HG03342 (cell line): ENCODE results near the gene KLHDC8B.
"Not testable (repeated sequence)": the region's sequence is repeated elsewhere in the genome, so short reads cannot be mapped to it uniquely, and the experiment has no call there.

Experiments used
- ATAC-seq: cut with Tn5 transposase; IDR thresholded peaks from one replicate; pipeline ENCODE4 v1.9.1; 2021; ENCODE audit warnings: mild to moderate bottlenecking, moderate library complexity; ENCODE audit not compliant: unreplicated experiment

The KLHDC8B gene

DNA sequence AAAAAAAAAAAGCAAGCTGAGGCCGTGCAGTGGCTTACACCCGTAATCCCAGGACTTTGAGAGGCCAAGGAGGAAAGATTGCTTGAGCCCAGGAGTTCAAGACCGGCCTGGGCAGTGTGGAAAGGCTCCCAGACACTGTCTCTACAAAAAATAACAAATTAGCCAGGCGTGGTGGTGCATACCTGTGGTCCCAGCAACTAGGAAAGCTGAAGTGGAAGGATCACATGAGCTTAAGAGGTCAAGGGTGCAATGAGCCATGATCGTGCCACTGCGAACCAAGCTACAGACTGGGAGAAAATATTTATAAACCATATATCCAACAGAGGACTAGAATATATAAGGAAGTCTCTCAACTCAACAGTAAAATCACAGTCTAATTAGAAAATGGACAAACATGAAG, 10.0 kb downstream of the KLHDC8B start:
- no peak for ATAC-seq

DNA sequence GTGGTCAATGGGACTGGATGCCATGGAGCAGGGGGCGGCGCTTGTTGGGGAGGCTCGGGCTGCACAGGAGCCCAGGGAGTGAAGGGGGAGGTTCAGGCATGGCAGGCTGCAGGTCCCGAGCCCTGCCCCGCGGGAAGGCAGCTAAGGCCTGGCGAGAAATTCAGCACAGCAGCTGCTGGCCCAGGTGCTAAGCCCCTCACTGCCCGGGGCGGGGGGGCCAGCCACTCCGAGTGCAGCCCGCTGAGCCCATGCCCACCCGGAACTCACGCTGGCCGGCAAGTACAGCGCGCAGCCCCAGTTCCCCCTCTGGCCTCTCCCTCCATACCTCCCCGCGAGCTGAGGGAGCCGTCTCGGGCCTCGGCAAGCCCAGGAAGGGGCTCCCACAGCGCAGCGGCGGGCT, 11.3 kb downstream of the KLHDC8B start:
- no peak for ATAC-seq

DNA sequence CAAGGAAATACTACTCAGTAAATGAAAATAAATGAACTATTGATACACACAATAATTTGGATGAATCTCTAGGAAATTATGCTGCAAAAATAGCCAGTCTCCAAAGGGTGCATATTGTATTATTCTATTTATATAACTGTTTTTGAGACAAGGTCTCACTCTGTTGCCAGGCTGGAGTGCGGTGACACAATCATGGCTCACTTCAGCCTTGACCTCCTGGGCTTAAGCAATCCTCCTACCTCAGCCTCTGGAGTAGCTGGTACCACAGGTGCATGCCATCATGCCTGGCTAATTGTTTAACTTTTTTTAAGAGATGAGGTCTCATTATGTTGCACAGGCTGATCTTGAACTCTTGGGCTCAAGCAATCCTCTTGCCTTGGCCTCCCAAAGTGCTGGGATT, 12.5 kb downstream of the KLHDC8B start:
- no peak for ATAC-seq

DNA sequence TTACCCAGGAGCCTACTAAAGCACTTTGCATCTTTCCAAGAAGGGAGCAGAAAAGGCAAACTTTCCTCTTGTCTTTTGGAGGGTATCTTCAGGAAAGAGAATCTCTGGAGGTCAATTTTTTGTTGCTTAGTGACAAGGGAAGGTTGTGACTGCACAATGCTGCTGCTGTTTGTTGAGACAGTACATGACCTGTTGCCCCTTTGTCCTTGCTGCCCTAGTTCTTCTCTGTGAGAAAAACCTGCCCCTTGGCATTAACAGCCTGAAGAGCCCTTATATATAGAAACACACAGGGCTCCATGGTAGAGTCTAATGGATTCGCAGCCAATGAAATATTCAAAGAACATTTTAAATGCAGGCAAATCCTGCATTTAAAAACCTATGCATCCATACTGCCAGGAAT, 20.3 kb downstream of the KLHDC8B start:
- no peak for ATAC-seq

DNA sequence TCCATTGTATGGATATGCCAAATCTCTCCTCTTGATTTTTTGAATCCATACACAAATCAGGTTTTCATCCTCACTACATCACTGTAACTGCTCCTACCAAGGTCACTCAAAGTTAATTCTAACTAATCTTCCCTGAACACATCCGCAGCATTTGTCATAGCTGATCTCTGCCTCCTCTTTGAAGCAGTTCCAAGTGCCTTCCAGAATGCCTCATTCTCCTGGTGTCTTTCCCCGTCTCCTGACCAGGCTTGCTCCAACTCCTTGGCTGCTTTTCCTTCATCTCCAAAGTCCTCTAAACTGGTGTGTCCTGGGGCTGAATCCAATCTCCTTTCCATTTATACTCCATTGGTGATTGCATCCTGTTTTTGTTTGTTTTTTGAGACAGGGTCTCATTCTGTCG, 26.8 kb downstream of the KLHDC8B start:
- ATAC-seq = no peak

DNA sequence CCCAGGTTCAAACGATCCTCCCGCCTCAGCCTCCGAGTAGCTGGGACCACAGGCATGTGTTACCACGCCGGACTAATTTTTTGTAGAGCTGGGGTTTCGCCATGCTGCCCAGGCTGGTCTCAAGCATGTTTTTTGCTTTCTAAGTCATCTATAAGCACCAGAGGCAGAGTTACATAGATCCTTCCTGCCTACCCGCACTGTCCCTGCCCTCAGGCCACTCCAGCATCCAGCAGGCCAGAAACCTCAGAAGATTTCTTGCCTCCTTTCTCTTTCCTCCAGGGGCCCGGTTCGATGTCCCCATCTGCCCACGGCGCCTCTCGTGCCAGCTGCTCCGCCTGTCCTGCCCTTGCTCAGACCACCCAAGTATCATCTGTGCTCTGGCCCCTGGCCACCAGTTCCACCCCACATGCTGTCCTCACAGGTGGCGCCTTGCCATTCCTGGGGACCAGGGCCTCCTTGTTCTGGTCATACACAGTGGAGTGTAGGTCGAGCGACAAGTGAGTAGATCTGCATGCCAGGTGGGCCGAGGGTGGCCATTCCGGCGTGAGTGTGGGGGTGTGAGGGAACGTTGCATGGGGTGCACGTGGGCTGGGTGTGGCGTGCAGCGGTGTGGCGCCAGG, 27.3 kb downstream of the KLHDC8B start:
- ATAC-seq = no peak

DNA sequence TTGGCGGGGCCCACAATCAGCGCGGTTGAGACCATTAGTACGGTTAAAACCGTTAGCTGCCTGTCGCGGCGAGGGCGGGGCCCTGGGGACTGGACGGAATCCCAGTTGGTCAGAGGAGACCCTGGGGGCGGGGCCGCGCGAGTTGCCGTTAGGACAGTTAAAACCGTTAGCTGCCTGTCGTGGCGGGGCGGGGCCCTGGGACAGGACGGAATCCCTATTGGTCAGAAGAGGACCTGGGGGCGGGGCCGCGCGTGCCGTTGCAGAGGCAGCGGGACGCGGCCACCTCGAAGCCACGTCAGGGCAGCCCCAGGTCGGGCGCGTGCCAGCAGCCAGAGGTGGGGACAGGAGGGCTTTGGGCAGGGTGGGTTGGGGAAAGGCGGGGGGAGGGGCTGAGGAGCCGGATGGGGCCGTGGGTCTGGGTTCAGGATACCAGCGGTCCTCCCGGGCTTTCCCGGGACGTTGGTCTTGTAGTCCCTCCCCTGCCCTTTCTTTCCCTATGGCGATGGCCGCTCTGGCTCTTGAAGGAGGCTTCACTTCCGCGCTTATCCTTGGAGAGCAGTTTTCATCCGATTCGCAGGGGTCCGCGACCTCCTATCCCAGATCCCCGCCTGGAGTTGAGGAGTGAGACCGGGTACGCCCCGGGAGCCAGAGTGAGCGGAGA, 28.0 kb downstream of the KLHDC8B start:
- no peak for ATAC-seq

DNA sequence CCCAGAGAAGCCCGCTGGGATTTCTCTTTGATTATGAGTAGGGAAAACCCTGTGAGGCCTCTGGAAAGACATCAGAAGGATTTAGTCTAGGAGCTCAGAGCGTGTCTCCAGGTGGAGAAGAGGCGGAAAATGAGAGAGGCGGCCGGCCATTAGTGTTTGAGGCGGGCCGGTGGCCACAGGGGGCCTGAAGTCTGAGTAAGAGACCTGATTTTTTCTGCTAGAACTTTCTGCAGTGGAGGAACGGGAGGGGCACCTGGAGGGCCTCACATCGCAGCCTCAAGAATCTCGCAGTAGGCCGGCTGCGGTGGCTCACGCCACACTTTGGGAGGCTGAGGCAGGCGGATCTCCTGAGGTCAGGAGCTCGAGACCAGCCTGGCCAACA, 28.5 kb downstream of the KLHDC8B start:
- ATAC-seq = no peak

DNA sequence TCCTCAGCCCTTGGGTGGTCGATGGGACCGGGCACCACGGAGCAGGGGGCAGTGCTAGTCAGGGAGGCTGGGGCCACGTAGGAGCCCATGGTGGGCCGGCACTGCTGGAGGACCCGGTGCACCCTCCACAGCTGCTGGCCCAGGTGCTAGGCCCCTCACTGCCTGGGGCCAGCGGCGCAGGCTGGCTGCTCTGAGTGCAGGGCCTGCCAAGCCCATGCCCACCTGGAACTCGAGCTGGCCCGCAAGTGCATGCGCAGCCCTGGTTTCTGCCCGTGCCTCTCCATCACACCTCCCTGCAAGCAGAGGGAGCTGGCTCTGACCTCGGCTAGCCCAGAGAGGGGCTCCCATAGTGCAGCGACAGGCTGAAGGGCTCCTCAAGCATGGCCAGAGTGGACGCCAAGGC, 42.1 kb downstream of the KLHDC8B start:
- no peak for ATAC-seq

DNA sequence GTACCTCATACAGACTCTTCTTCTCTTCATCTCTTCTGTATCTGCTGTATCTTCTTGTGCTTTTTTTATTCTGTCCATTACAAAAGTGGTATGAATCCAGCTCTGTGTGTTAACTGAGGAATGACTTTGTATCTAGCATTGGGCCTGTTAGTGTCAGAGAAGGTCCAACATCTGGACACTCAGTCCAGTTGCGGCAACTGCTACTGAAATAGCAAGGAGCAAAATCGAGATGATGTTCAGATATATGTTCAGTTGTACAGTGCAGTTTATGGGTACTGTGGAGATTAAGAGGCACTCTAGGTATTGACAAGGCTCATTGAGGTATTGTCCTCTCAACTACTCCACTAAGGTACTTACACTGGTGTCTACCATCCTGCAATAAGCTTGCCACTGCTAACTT, 42.6 kb downstream of the KLHDC8B start:
- no peak for ATAC-seq

DNA sequence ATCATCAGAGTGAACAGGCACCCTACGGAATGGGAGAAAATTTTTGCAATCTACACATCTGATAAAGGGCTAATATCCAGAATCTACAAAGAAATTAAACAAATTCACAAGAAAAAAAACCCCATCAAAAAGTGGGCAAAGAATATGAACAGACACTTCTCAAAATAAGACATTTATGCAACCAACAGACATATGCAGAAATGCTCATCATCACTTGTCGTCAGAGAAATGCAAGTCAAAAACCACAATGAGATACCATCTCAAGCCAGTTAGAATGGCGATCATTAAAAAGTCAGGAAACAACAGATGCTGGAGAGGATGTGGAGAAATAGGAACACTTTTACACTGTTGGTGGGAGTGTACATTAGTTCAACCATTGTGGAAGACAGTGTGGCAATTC, 45.3 kb downstream of the KLHDC8B start:
- not testable (repeated sequence) for ATAC-seq

DNA sequence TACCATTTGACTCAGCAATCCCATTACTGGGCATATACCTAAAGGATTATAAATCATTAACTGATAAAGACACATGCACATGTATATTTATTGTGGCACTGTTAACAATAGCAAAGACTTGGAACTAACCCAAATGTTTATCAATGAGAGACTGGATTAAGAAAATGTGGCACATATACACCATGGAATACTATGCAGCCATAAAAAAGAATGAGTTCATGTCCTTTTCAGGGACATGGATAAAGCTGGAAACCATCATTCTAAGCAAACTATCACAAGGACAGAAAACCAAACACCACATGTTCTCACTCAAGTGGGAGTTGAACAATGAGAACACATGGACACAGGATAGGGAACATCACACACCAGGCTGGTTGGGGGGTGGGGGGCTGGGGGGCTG, 45.7 kb downstream of the KLHDC8B start:
- ATAC-seq = not testable (repeated sequence)

DNA sequence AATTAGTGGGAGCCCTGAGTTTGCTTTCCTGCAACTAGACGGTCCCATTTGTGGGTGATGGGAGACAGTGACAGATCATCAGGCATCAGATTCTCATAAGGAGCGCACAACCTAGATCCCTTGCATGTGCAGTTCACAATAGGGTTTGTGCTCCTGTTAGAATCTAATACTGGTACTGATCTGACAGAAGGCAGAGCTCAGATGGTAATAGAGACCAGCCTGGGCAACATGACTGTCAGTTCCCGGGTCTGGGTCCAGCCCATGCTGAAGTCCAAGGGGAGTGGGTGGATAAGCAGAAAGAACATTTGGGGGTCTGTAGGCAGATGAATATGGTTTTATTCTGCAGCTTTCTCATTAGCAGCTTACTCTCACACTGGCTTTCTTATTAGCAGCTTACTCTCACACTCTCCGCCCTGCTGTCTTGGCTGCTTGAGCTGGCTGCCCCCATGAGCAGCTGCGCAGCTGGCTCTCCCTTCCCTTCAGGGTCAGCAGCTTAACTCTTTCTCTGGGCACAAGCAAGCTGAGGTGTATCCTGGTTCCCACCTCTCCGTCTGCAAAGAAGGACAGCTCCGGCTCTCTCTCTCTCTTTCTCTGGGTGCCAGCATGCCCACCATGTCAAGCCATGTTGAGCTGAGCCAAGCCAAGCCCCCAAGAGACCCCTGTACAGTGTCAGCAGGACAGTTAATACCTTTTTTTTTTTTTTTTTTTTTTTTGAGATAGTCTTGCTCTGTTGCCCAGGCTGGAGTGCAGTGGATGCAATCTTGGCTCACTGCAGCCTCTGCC, 46.5 kb downstream of the KLHDC8B start:
- no peak for ATAC-seq

DNA sequence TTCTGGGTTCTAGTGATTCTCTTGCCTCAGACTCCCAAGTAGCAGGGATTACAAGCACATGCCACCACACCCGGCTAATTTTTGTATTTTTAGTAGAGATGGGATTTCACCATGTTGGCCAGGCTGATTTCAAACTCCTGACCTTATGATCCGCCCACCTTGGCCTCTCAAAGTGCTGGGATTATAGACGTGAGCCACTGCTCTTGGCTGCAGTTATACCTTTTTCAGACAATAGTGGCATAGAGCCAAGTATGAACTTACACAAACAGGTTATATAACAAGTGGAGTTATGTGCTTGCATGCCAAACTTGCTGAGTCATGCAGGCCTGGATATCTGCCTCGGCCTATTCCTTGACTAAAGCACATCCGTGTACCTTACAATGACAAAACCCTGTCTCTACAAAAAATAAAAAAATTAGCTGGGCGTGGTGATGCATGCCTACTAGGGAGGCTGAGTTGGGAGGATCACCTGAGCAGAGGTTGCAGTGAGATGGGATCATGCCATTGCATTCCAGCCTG, 47.1 kb downstream of the KLHDC8B start:
- not testable (repeated sequence) for ATAC-seq

DNA sequence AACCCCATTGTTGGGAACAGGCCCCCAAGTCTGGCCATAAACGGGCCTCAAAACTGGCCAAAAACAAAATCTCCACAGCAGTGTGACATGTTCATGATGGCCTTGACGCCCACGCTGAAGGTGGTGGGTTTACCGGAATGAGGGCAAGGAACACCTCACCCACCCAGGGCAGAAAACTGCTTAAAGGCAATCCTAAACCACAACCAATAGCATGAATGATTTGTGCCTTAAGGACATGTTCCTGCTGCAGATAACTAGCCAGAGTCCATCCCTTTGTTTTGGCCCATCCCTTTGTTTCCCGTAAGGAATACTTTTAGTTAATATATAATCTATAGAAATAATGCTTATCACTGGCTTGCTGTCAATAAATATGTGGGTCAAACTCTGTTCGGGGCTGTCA, 47.7 kb downstream of the KLHDC8B start:
- no peak for ATAC-seq

DNA sequence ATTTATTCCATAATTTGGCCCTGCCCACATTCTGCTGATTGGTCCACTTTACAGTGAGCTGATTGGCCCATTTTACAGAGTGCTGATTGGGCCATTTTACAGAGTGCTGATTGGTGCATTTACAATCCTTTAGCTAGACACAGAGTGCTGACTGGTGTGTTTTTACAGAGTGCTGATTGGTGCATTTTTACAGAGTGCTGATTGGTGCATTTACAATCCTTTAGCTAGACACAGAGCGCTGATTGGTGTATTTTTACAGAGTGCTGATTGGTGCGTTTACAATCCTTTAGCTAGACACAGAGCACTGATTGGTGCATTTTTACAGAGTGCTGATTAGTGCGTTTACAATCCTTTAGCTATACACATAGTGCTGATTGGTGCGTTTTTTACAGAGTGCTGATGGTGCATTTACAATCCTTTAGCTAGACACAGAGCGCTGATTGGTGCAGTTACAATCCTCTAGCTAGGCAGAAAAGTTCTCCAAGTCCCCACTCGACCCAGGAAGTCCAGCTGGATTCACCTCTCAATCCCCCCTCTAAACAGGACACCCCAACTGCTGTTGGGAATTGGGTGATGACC, 49.7 kb downstream of the KLHDC8B start:
- not testable (repeated sequence) for ATAC-seq

DNA sequence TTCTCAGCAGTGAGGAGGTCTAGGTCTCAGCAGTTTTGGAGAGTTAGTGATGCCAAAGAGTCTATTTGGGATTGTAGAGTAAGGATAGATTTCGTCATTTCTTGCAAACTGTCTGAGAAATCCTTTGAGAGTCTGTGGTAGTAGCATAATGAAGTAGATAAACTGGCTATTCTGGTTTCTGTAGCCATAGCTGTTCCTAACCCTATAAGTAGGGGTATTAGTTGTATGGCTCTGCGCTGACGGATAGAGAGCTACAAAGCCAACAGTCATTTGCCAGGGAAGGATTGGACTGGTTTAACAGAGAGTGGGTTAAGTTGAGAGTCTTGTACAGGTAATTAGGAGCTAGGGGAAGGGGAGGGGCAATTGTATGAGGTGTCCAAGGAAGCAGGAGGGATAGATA, 50.6 kb downstream of the KLHDC8B start:
- ATAC-seq = no peak
